PC-3 (cell line): ENCODE results near the gene DZANK1. TPM values are rescaled to one million over a fixed set of nuclear protein-coding genes. Genes with fewer than 3 reads are reported as not detected.

Source experiments
- ATAC-seq: fragments of 200-7000 bp; cut with Tn5 transposase; 2 replicates; pipeline ENCODE4 v1.9.1; 2020; ENCODE audit warnings: mild to moderate bottlenecking, moderate library complexity
- BruUV-seq: library from RNA; stranded (reverse); fragments of 400-500 nt; replicated peaks from 2 replicates; lab custom pipeline; 2021; lab: Mats Ljungman, UMichigan
- CTCF ChIA-PET: fragments of 300-600 bp; sonication (Branson Sonifier 250); formaldehyde crosslinking; loops from one replicate; lab custom pipeline; 2022; ENCODE audit warnings: antibody characterized with exemption; lab: Charles Lee
- POLR2A ChIA-PET: fragments of 300-600 bp; sonication (Branson Sonifier 250); formaldehyde crosslinking; loops from one replicate; lab custom pipeline; 2022; ENCODE audit warnings: antibody characterized with exemption; ENCODE audit not compliant: unreplicated experiment; lab: Charles Lee
- DNase-seq: peaks from one replicate; pipeline ENCODE4 v3.0.0-alpha.2; 2015
- H2AFZ ChIP-seq: fragments of 300-600 bp; sonication (generic); 2 replicates; pipeline ENCODE4 v1.6.0; 2016; ENCODE audit warnings: antibody characterized with exemption, low read length
- H3F3A ChIP-seq: fragments of 300-600 bp; sonication (generic); one replicate; pipeline ENCODE4 v1.6.0; 2017; ENCODE audit warnings: antibody characterized with exemption, low read length, control low read depth, mild to moderate bottlenecking; ENCODE audit not compliant: unreplicated experiment
- H3K27ac ChIP-seq: fragments of 300-600 bp; sonication (generic); 2 replicates; pipeline ENCODE4 v1.5.1; 2016; ENCODE audit warnings: mild to moderate bottlenecking, low read length
- H3K27me3 ChIP-seq: fragments of 300-600 bp; sonication (generic); 2 replicates; pipeline ENCODE4 v1.6.1; 2016; ENCODE audit warnings: low read length, mixed read lengths
- H3K36me3 ChIP-seq: fragments of 300-600 bp; sonication (generic); 2 replicates; pipeline ENCODE4 v1.6.1; 2016; ENCODE audit warnings: low read depth, mixed run types, low read length, mixed read lengths
- H3K4me1 ChIP-seq: fragments of 300-600 bp; sonication (generic); 2 replicates; pipeline ENCODE4 v1.5.1; 2016; ENCODE audit warnings: low read length; ENCODE audit not compliant: insufficient read depth
- H3K4me2 ChIP-seq: fragments of 300-600 bp; sonication (generic); 2 replicates; pipeline ENCODE4 v1.6.0; 2016; ENCODE audit warnings: low read length
- H3K4me3 ChIP-seq: fragments of 300-600 bp; sonication (generic); 2 replicates; pipeline ENCODE4 v1.5.1; 2016; ENCODE audit warnings: mild to moderate bottlenecking, low read length, mixed read lengths
- H3K79me2 ChIP-seq: fragments of 300-600 bp; sonication (generic); 2 replicates; pipeline ENCODE4 v1.6.1; 2017; ENCODE audit warnings: low read length, mixed read lengths
- H3K9ac ChIP-seq: fragments of 300-600 bp; sonication (generic); 2 replicates; pipeline ENCODE4 v1.6.0; 2016; ENCODE audit warnings: mild to moderate bottlenecking, low read length
- H3K9me2 ChIP-seq: fragments of 300-600 bp; sonication (generic); replicated peaks from 2 replicates; pipeline ENCODE4 v1.6.1; 2016; ENCODE audit warnings: mixed run types, low read length, mixed read lengths
- H3K9me3 ChIP-seq: fragments of 300-600 bp; sonication (generic); 2 replicates; pipeline ENCODE4 v1.6.1; 2016; ENCODE audit warnings: low read length, mixed read lengths
- H4K20me1 ChIP-seq: fragments of 300-600 bp; sonication (generic); 2 replicates; pipeline ENCODE4 v1.6.1; 2016; ENCODE audit warnings: low read length, mixed read lengths
- CTCF ChIP-seq: fragments of 300-600 bp; sonication (generic); conservative IDR thresholded peaks from 2 replicates; pipeline ENCODE4 v1.5.1; 2017; ENCODE audit warnings: antibody characterized with exemption, low read depth, mild to moderate bottlenecking, low read length
- EZH2 ChIP-seq: fragments of 300-600 bp; sonication (generic); IDR thresholded peaks from one replicate; pipeline ENCODE4 v1.6.1; 2017; ENCODE audit warnings: antibody characterized with exemption, mild to moderate bottlenecking, low read length; ENCODE audit not compliant: unreplicated experiment
- EZH2phosphoT487 ChIP-seq: fragments of 300-600 bp; sonication (generic); IDR thresholded peaks from 2 replicates; pipeline ENCODE4 v1.6.1; 2018; ENCODE audit warnings: mild to moderate bottlenecking, antibody characterized with exemption, low read length, borderline replicate concordance
- intact Hi-C: fragments of 100-400 bp; cut with micrococcal nuclease; formaldehyde crosslinking; loops from 2 replicates; pipeline ENCODE4 v1.9.0; 2023
- total RNA-seq: library from RNA; depleted of rRNA; stranded (reverse); fragments of >200 nt; gene quantifications from 2 replicates; pipeline ENCODE4 v1.2.3, GENCODE V29; 2014

Gene DZANK1
- total RNA-seq, 1 experiment from 2014 or later = 3.2 TPM

GRCh38 chr20:18514127-18514526, 47.3 kb upstream of the DZANK1 start:
- no peak for ATAC-seq
- H3K79me2 ChIP-seq = peaks cover 23% of the 10 kb centered on the region
- H4K20me1 ChIP-seq = no peaks in the 10 kb centered on the region
- intact Hi-C loops = no loop called here
- DNase-seq = no peak
- POLR2A ChIA-PET = no interaction called here
- no peaks in the 10 kb centered on the region for H3K9me3 ChIP-seq
- H3K9me2 ChIP-seq = no peaks in the 10 kb centered on the region
- H3K4me3 ChIP-seq = no peak overlapping the region
- no peaks in the 10 kb centered on the region for H3K27me3 ChIP-seq
- no peak overlapping the region for H3K9ac ChIP-seq
- H2AFZ ChIP-seq = no peak overlapping the region
- peaks cover 37% of the 10 kb centered on the region; the same call in 1 of the 2 replicates for H3K36me3 ChIP-seq
- no peak overlapping the region for H3K4me2 ChIP-seq
- no TSS peak for BruUV-seq
- no peaks in the 10 kb centered on the region for H3F3A ChIP-seq
- TF ChIP-seq CTCF (no peak), EZH2 (no peak), EZH2phosphoT487 (no peak)
- CTCF ChIA-PET = no interaction called here
- peaks cover 2% of the 10 kb centered on the region; the same call in 1 of the 2 replicates for H3K4me1 ChIP-seq
- no peak overlapping the region for H3K27ac ChIP-seq

GRCh38 chr20:18513208-18513607, 46.4 kb upstream of the DZANK1 start:
- no peak for TF ChIP-seq CTCF
- no peak for TF ChIP-seq EZH2
- no peak for TF ChIP-seq EZH2phosphoT487
- Histone ChIP-seq H4K20me1 (no peaks in the 10 kb centered on the region), H3K27ac (no peak overlapping the region), H2AFZ (no peak overlapping the region), H3K4me1 (peaks cover 6% of the 10 kb centered on the region; the same call in 1 of the 2 replicates), H3F3A (no peaks in the 10 kb centered on the region), H3K27me3 (no peaks in the 10 kb centered on the region), H3K36me3 (peaks cover 37% of the 10 kb centered on the region; the same call in 1 of the 2 replicates), H3K9me2 (no peaks in the 10 kb centered on the region), H3K9me3 (no peaks in the 10 kb centered on the region), H3K4me3 (no peak overlapping the region), H3K9ac (no peak overlapping the region), H3K79me2 (peaks cover 33% of the 10 kb centered on the region), H3K4me2 (no peak overlapping the region)
- no peak for ATAC-seq
- no peak for DNase-seq
- ChIA-PET CTCF (no interaction called here), POLR2A (no interaction called here)
- intact Hi-C loops = no loop called here
- no TSS peak for BruUV-seq

GRCh38 chr20:18511571-18511970, 44.7 kb upstream of the DZANK1 start:
- Histone ChIP-seq H3K36me3 (peaks cover 31% of the 10 kb centered on the region; the same call in 1 of the 2 replicates), H3K9ac (no peak overlapping the region), H3K4me1 (peaks cover 11% of the 10 kb centered on the region), H3K9me3 (no peaks in the 10 kb centered on the region), H3F3A (no peaks in the 10 kb centered on the region), H3K4me3 (no peak overlapping the region), H3K4me2 (no peak overlapping the region), H3K27me3 (no peaks in the 10 kb centered on the region), H3K27ac (no peak overlapping the region), H3K79me2 (peaks cover 33% of the 10 kb centered on the region), H3K9me2 (no peaks in the 10 kb centered on the region), H4K20me1 (no peaks in the 10 kb centered on the region), H2AFZ (no peak overlapping the region)
- no peak for TF ChIP-seq EZH2phosphoT487
- TF ChIP-seq CTCF = no peak
- TF ChIP-seq EZH2 = no peak
- DNase-seq (no peak), ATAC-seq (no peak)
- POLR2A ChIA-PET = interaction anchor here (0.6 kb wide), 1 partner anchor 52 kb away, joined by 3 read pairs; no protein-coding TSS in a partner anchor
- intact Hi-C loops = no loop called here
- CTCF ChIA-PET = no interaction called here
- no TSS peak for BruUV-seq
